ACC112 (cell line): Measurements from ENCODE around the gene HOXB4.

Experiments
- H2AFZ ChIP-seq: fragments of 200-600 bp; sonication (generic); one replicate; pipeline ENCODE4 v1.6.0; 2017; ENCODE audit warnings: antibody characterized with exemption, low read length; ENCODE audit not compliant: unreplicated experiment
- H3K27ac ChIP-seq: fragments of 200-600 bp; sonication (generic); 2 replicates; pipeline ENCODE4 v1.5.1; 2014; ENCODE audit warnings: low read depth, mild to moderate bottlenecking, antibody characterized with exemption, low read length, moderate library complexity
- H3K27me3 ChIP-seq: fragments of 200-600 bp; sonication (generic); 2 replicates; pipeline ENCODE4 v1.6.1; 2014; ENCODE audit warnings: mild to moderate bottlenecking, antibody characterized with exemption, low read length, moderate library complexity, mixed read lengths; ENCODE audit not compliant: insufficient read depth
- H3K36me3 ChIP-seq: fragments of 200-600 bp; sonication (generic); 2 replicates; pipeline ENCODE4 v1.6.1; 2016; ENCODE audit warnings: mild to moderate bottlenecking, antibody characterized with exemption, low read length, moderate library complexity, mixed read lengths; ENCODE audit not compliant: insufficient read depth
- H3K4me1 ChIP-seq: fragments of 200-600 bp; sonication (generic); one replicate; pipeline ENCODE4 v1.6.1; 2016; ENCODE audit warnings: low read length, mixed read lengths; ENCODE audit not compliant: insufficient read depth, unreplicated experiment, control insufficient read depth
- H3K4me3 ChIP-seq: fragments of 200-600 bp; sonication (generic); 2 replicates; pipeline ENCODE4 v1.5.1; 2014; ENCODE audit warnings: mild to moderate bottlenecking, low read depth, low read length
- H3K79me2 ChIP-seq: fragments of 200-600 bp; sonication (generic); one replicate; pipeline ENCODE4 v1.6.0; 2016; ENCODE audit warnings: low read length; ENCODE audit not compliant: control insufficient read depth, unreplicated experiment, insufficient read depth

Gene HOXB4

GRCh38 chr17:48620461-48621139 is 42.5 kb upstream of the HOXB4 start:
- no peak overlapping the region for H3K4me3 ChIP-seq
- H3K79me2 ChIP-seq, result no peaks in the 10 kb centered on the region
- no peak overlapping the region for H3K27ac ChIP-seq
- H3K4me1 ChIP-seq, result no peaks in the 10 kb centered on the region
- H3K36me3 ChIP-seq, result no peaks in the 10 kb centered on the region
- no peak overlapping the region for H2AFZ ChIP-seq
- peaks cover 99% of the 10 kb centered on the region for H3K27me3 ChIP-seq

GRCh38 chr17:48619826-48620449 is 41.8 kb upstream of the HOXB4 start:
- Histone ChIP-seq H3K4me1 (no peaks in the 10 kb centered on the region), H3K79me2 (no peaks in the 10 kb centered on the region), H3K4me3 (no peak overlapping the region), H3K27me3 (peaks cover 99% of the 10 kb centered on the region), H3K27ac (no peak overlapping the region), H2AFZ (no peak overlapping the region), H3K36me3 (no peaks in the 10 kb centered on the region)

GRCh38 chr17:48618256-48618896 is 40.2 kb upstream of the HOXB4 start:
- Histone ChIP-seq H3K27me3 (peaks cover 99% of the 10 kb centered on the region), H3K36me3 (no peaks in the 10 kb centered on the region), H3K4me3 (no peak overlapping the region), H3K27ac (no peak overlapping the region), H3K4me1 (no peaks in the 10 kb centered on the region), H3K79me2 (no peaks in the 10 kb centered on the region), H2AFZ (no peak overlapping the region)

GRCh38 chr17:48617471-48618255 is 39.5 kb upstream of the HOXB4 start:
- H3K4me3 ChIP-seq, result no peak overlapping the region
- no peaks in the 10 kb centered on the region for H3K79me2 ChIP-seq
- H3K4me1 ChIP-seq, result no peaks in the 10 kb centered on the region
- H3K27ac ChIP-seq, result no peak overlapping the region
- H2AFZ ChIP-seq, result no peak overlapping the region
- H3K27me3 ChIP-seq, result peaks cover 99% of the 10 kb centered on the region
- H3K36me3 ChIP-seq, result no peaks in the 10 kb centered on the region

DNA sequence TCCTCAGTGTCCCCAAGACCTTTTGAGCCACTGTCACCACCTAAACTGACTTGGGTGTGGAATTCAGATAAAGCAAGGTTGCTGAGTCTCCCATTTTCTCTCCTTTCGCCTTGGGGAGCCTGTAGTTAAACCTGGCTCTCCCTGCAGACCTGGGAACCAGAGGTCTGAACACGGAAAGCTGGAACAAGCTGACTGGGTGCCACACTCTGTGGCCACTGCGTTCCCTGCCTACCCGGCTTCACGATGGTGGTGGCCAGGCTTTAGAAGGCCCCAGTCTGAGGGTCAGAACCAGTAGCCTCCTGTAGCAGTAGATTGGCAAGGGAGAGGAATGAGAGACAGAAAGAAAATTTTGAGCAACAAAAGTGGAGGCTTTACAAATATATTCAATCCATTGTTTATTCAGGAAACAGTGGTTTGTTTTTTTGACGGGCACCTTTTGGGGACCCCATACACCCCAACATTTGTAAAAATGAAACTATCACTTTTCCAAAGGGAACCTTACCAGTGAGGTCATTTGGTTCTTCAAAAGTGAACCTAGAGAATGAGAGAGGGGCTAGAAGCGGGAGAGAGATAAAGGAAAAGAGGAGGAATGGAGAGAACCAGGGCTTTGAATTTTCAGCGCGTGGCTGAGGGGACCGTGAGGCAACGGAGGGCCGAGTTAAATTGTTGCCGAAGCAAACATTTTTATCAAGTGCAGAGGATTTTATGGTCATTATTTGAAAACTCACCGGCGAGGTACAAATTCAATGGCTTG is 38.7 kb upstream of the HOXB4 start:
- H3K79me2 ChIP-seq, result no peaks in the 10 kb centered on the region
- no peak overlapping the region for H3K4me3 ChIP-seq
- H3K27me3 ChIP-seq, result peaks cover 99% of the 10 kb centered on the region

DNA sequence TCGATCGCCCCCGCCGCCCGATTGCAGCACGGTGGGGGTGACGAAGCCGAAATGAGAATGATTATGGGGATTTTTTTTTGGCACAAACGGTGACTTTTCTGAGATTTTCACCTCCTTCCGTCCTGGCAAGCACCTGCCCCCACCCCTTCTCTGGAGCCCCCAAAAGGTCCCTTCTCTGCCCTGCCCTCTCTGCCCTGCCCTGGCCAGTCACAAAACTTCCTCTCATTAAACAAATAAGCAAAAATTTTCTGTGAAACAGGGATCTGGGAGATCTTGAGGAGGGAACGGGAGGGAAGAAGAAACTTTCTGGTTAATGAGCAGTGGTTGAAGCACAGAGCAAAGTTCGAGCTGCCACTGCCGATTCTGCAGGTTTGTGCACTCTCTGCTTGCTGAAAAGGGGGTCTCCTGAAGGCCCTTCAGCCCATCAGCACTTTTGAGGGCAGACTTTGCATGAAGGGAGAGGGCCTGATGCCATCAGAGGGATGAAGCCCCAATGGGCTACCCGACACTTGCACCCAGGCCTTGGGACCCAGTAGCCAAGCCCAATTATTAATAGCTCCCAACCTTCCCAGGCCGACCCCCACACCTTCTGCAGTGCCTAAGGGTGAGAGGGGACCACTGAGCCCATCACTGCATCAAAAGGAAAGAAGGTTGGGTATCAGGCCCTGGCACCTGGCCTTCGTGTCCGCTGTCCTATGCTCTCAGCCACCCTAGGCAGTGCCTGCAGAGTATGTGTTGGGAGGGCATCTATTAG is 38.0 kb upstream of the HOXB4 start:
- no peaks in the 10 kb centered on the region for H3K4me1 ChIP-seq
- H3K27ac ChIP-seq, result no peak overlapping the region
- no peaks in the 10 kb centered on the region for H3K79me2 ChIP-seq
- H2AFZ ChIP-seq, result no peak overlapping the region
- H3K4me3 ChIP-seq, result no peak overlapping the region
- peaks cover 99% of the 10 kb centered on the region for H3K27me3 ChIP-seq
- H3K36me3 ChIP-seq, result no peaks in the 10 kb centered on the region

More for the DNA sequence above, 38.7 kb upstream of the HOXB4 start:
- Histone ChIP-seq H3K27ac (no peak overlapping the region), H2AFZ (no peak overlapping the region), H3K4me1 (no peaks in the 10 kb centered on the region), H3K36me3 (no peaks in the 10 kb centered on the region)

DNA sequence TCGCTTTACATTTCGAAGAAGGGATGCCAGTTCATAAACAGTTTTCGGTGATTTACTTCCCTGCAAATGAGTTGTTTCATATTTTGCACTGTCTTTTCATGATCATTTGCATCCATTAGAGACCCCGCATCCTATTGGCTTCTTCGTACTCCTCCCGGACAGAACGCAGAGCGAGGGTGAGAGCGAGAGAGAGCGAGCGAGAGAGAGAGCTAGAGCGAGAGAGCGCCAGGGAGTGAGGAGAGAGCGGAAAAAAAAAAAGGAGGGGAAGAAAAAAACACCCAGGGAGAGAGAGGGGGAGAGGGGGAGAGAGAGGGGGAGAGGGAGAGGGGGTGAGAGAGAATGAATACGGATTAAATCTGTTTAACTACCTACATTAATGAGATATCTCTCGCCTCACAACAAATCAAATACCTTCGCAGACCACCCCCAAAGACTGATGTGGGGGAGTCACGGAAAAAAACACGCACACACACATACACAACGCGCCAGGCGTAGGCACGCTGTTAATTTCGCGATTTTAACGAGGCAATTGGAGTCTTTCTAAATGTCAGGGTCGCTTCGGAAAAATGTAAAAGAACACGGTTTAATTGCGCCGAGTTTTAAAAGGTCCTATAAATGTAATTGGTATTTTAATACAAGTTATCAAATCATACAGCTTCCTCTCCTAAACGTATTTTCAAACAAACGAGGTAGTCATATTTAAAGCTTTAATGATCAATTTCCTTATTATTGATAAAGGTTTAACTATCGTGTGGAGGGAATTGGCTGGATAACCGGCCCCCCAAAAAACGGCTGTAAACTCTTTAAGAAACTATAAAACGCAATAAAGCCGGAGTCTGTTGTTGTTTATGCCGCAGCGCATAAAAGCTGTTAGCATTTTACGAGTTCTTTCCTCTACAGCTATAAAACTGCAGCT is 37.2 kb upstream of the HOXB4 start, which contains the start of gene HOXB8:
Gene HOXB8, minus strand, starts transcription at position 246 of the 916 bp plus-strand sequence. CDS start 588 bp downstream, outside the sequence.
- Histone ChIP-seq H2AFZ (no peak within 1 kb of the TSS), H3K4me1 (no peaks in the 10 kb centered on the region), H3K79me2 (no peaks in the 10 kb centered on the region), H3K4me3 (no peak within 1 kb of the TSS), H3K36me3 (no peaks in the 10 kb centered on the region), H3K27me3 (peaks cover 99% of the 10 kb centered on the region), H3K27ac (no peak within 1 kb of the TSS)

DNA sequence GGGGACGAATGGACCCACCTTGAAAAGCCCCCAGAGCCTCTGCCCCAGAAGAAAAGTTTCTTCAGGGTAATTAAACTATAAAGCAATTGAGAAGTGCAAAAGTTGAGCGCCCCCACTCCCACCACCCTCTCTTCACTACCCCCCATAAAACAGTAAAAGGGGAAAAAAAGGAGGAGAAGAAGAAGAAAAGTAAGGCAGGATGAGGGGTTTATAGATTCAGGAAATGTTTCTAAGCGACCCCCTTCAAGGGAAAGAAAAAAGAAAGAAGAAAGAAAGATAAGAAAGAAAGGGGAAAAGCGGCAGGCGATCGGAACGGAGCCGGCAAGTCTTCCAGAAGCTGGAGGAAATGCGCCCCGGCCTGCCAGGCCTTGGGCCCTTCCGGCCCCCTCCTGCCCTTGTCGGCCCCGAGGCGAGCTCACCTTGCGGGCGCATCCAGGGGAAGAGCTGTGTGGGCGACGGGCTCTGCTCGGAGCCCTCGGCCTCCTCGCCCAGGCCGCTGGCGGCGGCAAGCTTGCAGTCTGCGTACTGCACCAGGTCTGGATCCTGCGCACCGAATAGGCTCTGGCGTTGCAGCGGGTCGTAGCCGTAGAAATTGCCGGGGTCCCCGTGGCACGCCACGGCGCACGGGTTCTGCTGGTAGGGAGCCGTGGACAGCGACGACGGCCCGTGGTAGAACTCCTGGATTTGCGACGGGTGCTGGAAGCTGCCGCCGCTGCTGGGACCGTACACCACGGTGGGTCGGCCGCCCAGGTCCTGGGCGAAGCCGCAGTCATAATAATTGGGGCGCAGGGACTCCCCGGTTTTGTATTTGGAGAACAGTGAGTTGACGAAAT is 35.9 kb upstream of the HOXB4 start:
- Histone ChIP-seq H3K27ac (no peak overlapping the region), H2AFZ (no peak overlapping the region), H3K4me1 (no peaks in the 10 kb centered on the region), H3K27me3 (peaks cover 99% of the 10 kb centered on the region), H3K4me3 (no peak overlapping the region), H3K79me2 (no peaks in the 10 kb centered on the region), H3K36me3 (no peaks in the 10 kb centered on the region)
